HG02970 (cell line): ENCODE data around the gene STX8.
"Not testable (repeated sequence)": the region's sequence is repeated elsewhere in the genome, so short reads cannot be mapped to it uniquely, and the experiment has no call there.

Source experiments
- ATAC-seq: cut with Tn5 transposase; IDR thresholded peaks from one replicate; pipeline ENCODE4 v1.9.1; 2021; ENCODE audit warnings: mild to moderate bottlenecking, moderate library complexity, moderate number of reproducible peaks; ENCODE audit not compliant: unreplicated experiment, low FRiP score

Gene STX8

GRCh38 chr17:9408868-9409829, 166.5 kb downstream of the STX8 start:
- no peak for ATAC-seq

DNA sequence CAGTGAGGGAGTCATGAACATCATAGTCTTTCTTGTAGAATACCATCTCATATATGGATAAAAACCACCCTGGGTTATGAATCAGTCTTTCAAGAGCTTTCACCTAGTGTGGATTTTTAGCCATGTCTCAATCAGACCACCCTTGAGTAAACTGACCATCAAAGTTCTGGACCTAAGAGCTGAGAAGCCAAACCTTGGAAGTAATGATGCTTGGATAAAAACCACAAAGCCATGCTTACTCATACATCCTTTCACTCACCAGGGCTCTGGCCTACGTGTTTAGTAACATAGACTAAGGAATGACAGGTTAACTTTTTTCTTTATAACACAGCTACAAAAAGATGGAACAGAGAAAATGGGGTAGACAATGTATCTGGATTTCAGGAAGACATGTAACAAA, 167.2 kb downstream of the STX8 start:
- ATAC-seq = no peak

GRCh38 chr17:9406046-9406606, 169.5 kb downstream of the STX8 start:
- ATAC-seq = no peak

GRCh38 chr17:9403257-9403656, 172.4 kb downstream of the STX8 start:
- no peak for ATAC-seq

DNA sequence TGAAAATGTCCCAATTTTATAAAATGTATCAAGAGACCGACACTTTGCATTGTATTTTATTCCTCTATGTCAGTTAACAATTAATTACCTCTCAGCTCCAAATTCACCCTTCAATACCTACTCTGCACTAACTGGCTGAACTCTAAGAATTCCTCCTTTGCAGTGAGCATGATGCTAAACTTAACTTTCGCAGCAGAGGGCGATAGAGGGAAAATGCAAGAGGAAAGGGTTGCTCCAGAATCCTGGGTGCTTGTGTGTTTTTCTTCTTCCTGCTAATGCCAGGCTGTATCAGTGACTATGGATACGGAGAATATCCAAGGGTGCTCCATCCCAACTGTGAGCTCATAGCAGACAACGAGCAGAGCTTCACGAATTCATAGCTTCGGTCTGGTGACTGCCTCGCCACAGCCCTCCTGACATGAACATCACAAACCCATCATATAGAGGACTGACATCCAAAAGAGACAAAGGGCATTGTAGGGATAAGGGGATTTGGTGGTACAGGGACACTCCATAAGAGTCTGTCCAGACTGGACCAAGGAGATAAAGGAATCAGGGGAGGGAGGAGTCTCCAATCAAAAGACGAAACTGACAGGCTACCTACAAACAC, 172.9 kb downstream of the STX8 start:
- ATAC-seq = no peak

- ATAC-seq = no peak
These were observed 174.2 kb downstream of the STX8 start for GRCh38 chr17:9401434-9401833.

GRCh38 chr17:9389111-9389527, 186.5 kb downstream of the STX8 start:
- no peak for ATAC-seq

DNA sequence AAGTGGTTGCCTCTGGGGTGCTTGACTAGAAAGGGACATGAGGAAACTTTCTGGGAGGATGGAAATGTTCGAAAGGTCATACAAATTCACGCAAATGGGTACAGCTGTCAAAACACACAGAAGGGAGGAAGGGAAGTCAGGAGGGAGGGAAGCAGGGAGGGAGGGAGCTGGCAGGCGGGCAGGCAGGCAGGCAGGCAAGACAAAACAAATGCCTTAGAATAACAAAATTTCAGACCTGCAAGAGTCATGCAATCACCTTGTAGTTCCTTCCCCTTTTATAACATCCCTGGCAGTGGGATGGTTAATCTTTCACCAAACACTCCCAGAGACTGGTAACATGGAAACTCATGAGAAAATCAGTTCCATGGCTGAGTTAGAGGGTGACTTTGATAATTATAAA, 189.2 kb downstream of the STX8 start:
- ATAC-seq = no peak

GRCh38 chr17:9383826-9384225, 191.8 kb downstream of the STX8 start:
- no peak for ATAC-seq

DNA sequence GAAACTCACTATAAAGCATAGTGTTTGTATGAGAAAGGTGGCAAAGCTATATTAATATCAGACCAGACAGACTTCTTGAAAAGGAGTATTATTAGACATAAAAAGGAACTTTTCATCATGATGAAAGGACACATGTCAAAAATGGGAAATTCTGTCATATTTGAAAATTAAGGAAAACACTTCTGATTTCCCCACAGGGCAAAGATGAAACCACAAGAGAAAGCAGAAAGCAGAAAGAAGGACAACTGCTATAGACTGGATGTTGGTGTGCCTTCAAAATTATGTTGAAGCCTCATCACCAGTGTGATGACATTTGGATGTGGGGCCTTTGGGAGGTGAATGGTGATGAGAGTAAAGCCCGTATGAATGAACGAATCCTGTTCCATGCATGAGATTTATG, 193.0 kb downstream of the STX8 start:
- no peak for ATAC-seq

DNA sequence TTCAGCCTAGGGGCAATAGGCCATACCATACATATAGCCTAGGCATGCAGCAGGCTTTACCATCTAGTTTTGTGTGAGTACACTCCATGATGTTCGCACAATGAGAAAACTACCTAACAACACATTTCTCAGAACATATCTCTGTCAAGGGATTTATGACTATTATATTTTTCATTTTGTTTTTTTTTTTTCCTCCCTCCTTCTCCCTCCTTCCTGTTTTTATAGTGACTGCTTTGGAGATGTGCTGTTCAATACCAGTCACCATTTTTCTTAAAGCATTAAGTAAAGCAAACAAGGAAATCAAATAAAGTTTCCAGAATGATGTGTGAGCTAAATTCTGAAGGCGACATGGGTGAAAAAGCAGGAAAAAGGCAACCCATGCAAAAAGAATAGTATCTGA, 194.6 kb downstream of the STX8 start:
- ATAC-seq = no peak

GRCh38 chr17:9380361-9380760, 195.3 kb downstream of the STX8 start:
- no peak for ATAC-seq

GRCh38 chr17:9376177-9376576, 199.4 kb downstream of the STX8 start:
- ATAC-seq = not testable (repeated sequence)

DNA sequence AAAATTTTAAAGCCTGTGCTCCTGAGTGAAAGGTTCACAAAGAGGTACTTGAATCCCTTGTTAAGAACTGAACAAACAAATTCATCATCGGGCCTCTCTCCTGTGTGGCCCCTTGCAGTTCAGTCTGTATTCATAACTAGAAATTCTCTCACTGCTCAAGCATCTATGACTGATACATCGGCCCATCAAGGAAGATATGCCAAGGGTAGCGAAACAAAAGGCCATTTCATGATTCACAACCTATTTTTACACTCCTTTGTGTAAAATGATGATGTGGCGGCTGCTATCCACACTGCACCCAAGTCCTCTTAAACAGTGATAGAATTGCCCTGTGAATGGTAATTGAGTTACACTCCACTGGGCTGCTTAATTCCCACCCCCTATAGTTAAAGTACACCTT, 204.6 kb downstream of the STX8 start:
- ATAC-seq = no peak

DNA sequence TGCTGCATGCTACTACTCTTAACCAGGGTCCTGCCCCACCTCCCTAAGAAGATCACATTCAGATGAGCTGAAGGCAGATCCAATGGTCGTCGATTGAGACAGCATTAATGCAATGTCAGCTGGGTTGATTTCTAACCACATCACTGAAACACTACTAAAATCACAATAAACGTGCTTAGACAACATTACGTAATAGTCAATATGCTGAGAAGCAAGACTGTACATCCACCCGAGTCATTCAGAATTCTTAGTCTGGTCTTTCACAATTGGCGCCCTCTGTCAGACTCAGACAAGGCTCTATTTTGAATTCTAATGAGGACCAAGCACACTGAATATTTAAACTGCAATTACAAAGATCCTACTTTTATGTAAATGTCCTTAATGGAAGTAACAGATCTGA, 205.2 kb downstream of the STX8 start:
- ATAC-seq = no peak

- no peak for ATAC-seq
These were observed 207.0 kb downstream of the STX8 start for GRCh38 chr17:9368631-9369030.

DNA sequence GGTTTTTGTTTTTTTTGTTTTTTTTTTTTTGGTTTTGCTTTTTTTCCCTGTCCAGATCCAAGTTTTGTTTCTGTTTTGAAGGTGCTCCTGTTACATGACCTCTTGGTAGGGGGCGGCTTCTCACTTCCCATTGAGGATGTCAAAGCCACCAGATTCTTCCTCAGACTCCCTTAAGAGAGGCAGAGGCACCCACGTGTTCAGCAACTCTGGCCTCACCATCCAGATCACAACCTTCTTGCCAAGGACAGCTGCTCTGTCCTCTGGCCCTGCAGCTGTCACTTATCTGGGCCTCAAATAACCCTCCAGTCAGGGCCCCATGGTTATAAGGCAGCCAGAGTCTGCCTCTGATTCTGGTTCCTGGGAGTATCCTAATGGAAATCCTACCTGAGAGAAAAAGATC, 208.5 kb downstream of the STX8 start:
- no peak for ATAC-seq

GRCh38 chr17:9364837-9365430, 210.7 kb downstream of the STX8 start:
- no peak for ATAC-seq

DNA sequence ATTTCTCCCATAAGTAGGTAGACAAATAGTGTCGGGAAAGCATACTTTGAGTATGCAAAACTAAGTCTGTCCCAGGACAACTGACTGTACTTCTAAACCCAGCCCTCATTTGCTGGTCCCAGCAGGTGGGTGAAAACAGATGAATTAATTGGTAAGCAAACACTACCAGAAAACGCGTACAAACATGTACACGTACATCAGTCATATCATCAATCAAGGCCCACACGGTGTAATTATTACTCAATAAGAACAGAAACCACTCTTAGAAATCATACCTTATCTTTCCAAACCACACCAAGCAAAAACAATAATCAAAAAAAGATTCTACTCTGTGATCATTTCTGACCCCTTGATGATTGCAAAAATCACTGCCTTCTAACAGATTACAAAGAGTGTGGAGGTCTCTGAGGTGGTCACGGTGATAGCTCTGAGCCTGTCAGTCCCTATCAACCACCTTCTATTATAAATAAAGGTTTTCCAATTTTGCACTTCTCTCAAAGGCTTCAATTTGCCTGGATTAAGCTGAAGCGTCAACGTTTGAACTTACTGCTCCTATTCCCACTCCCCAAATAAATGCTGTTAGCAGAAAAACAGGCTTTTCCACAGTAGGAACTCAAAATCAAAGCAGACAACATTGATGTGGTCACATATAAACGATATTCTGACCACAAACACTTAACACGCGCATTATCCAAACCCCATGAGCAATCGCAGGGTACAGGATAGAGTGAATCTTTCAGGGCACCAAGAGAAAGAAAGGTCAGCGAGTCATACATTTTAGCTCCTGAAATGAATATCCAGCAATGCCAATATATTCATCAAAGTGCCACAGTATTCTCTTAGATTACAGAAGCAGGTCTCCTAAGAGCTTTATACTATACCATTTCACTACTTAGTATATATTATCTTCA, 211.9 kb downstream of the STX8 start:
- no peak for ATAC-seq
